ENCODE measurements around the gene SLC5A6.

The SLC5A6 gene

GRCh38 chr2:27171351-27171848 is 40.7 kb downstream of the SLC5A6 start:
- Histone ChIP-seq H3K36me3 (ENCODE audit: control insufficient read depth, insufficient read depth, low read length) (no peaks in the 10 kb centered on the region), H3K4me1 (ENCODE audit: control insufficient read depth, insufficient read depth, low read length) (no peaks in the 10 kb centered on the region), H3K9ac (ENCODE audit: low read depth, low read length) (no peak overlapping the region), H3K27ac (ENCODE audit: low read depth, low read length) (no peak overlapping the region), H3K9me3 (ENCODE audit: control insufficient read depth, insufficient read depth, low read length) (no peaks in the 10 kb centered on the region), H3K4me3 (ENCODE audit: low read depth, low read length) (no peak overlapping the region), H3K27me3 (ENCODE audit: control insufficient read depth, insufficient read depth, low read length) (no peaks in the 10 kb centered on the region; the same call in 1 of the 2 replicates)

- H3K4me3 ChIP-seq (ENCODE audit: low read depth, low read length) = no peak overlapping the region
- no peaks in the 10 kb centered on the region for H3K9me3 ChIP-seq (ENCODE audit: control insufficient read depth, insufficient read depth, low read length)
- H3K36me3 ChIP-seq (ENCODE audit: control insufficient read depth, insufficient read depth, low read length) = no peaks in the 10 kb centered on the region
- no peaks in the 10 kb centered on the region for H3K4me1 ChIP-seq (ENCODE audit: control insufficient read depth, insufficient read depth, low read length)
- no peak overlapping the region for H3K27ac ChIP-seq (ENCODE audit: low read depth, low read length)
- H3K9ac ChIP-seq (ENCODE audit: low read depth, low read length) = no peak overlapping the region
- H3K27me3 ChIP-seq (ENCODE audit: control insufficient read depth, insufficient read depth, low read length) = no peaks in the 10 kb centered on the region; the same call in 1 of the 2 replicates
These were observed 41.3 kb downstream of the SLC5A6 start for GRCh38 chr2:27170581-27171337.

GRCh38 chr2:27164960-27165763 is 46.9 kb downstream of the SLC5A6 start:
- H3K4me3 ChIP-seq (ENCODE audit: low read depth, low read length) = no peak overlapping the region
- no peaks in the 10 kb centered on the region for H3K27me3 ChIP-seq (ENCODE audit: control insufficient read depth, insufficient read depth, low read length)
- H3K36me3 ChIP-seq (ENCODE audit: control insufficient read depth, insufficient read depth, low read length) = no peaks in the 10 kb centered on the region
- no peaks in the 10 kb centered on the region for H3K4me1 ChIP-seq (ENCODE audit: control insufficient read depth, insufficient read depth, low read length)
- H3K27ac ChIP-seq (ENCODE audit: low read depth, low read length) = no peak overlapping the region
- no peak overlapping the region for H3K9ac ChIP-seq (ENCODE audit: low read depth, low read length)
- peaks cover 4% of the 10 kb centered on the region; the same call in 1 of the 2 replicates for H3K9me3 ChIP-seq (ENCODE audit: control insufficient read depth, insufficient read depth, low read length)

- Histone ChIP-seq H3K27ac (ENCODE audit: low read depth, low read length) (no peak overlapping the region), H3K4me3 (ENCODE audit: low read depth, low read length) (no peak overlapping the region), H3K4me1 (ENCODE audit: control insufficient read depth, insufficient read depth, low read length) (no peaks in the 10 kb centered on the region), H3K36me3 (ENCODE audit: control insufficient read depth, insufficient read depth, low read length) (no peaks in the 10 kb centered on the region), H3K9ac (ENCODE audit: low read depth, low read length) (no peak overlapping the region), H3K9me3 (ENCODE audit: control insufficient read depth, insufficient read depth, low read length) (peaks cover 4% of the 10 kb centered on the region; the same call in 1 of the 2 replicates), H3K27me3 (ENCODE audit: control insufficient read depth, insufficient read depth, low read length) (no peaks in the 10 kb centered on the region)
These were observed 49.6 kb downstream of the SLC5A6 start for GRCh38 chr2:27162151-27163121.

GRCh38 chr2:27160191-27160590 is 51.9 kb downstream of the SLC5A6 start:
- no peaks in the 10 kb centered on the region for H3K36me3 ChIP-seq (ENCODE audit: control insufficient read depth, insufficient read depth, low read length)
- H3K4me3 ChIP-seq (ENCODE audit: low read depth, low read length) = no peak overlapping the region
- H3K9me3 ChIP-seq (ENCODE audit: control insufficient read depth, insufficient read depth, low read length) = peaks cover 4% of the 10 kb centered on the region; the same call in 1 of the 2 replicates
- H3K4me1 ChIP-seq (ENCODE audit: control insufficient read depth, insufficient read depth, low read length) = no peaks in the 10 kb centered on the region
- no peak overlapping the region for H3K9ac ChIP-seq (ENCODE audit: low read depth, low read length)
- no peaks in the 10 kb centered on the region for H3K27me3 ChIP-seq (ENCODE audit: control insufficient read depth, insufficient read depth, low read length)
- no peak overlapping the region for H3K27ac ChIP-seq (ENCODE audit: low read depth, low read length)

DNA sequence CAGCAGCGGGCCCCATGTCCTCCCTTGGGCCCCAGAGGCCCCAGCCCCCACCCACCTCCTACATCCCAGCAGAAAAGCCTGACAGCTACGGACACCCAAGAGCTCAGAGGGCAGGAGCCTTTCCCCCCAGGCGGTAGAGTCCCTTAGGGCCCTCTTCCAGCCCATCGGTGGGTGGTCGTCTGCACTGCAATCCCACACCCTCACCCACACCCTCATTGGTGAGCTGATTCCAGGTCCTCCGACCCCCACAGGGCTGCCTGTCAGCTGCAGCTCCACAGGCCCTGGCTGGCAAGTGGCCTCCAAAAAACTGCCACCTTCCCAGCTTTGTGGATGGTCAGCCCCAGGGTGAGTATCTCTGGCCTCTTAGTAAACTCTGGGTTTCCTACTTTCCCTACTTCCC is 52.8 kb downstream of the SLC5A6 start:
- H3K36me3 ChIP-seq (ENCODE audit: control insufficient read depth, insufficient read depth, low read length) = no peaks in the 10 kb centered on the region
- no peak overlapping the region for H3K9ac ChIP-seq (ENCODE audit: low read depth, low read length)
- no peaks in the 10 kb centered on the region for H3K27me3 ChIP-seq (ENCODE audit: control insufficient read depth, insufficient read depth, low read length)
- no peaks in the 10 kb centered on the region for H3K9me3 ChIP-seq (ENCODE audit: control insufficient read depth, insufficient read depth, low read length)
- H3K4me1 ChIP-seq (ENCODE audit: control insufficient read depth, insufficient read depth, low read length) = no peaks in the 10 kb centered on the region
- no peak overlapping the region for H3K27ac ChIP-seq (ENCODE audit: low read depth, low read length)
- no peak overlapping the region for H3K4me3 ChIP-seq (ENCODE audit: low read depth, low read length)

- Histone ChIP-seq H3K9me3 (ENCODE audit: control insufficient read depth, insufficient read depth, low read length) (no peaks in the 10 kb centered on the region), H3K36me3 (ENCODE audit: control insufficient read depth, insufficient read depth, low read length) (no peaks in the 10 kb centered on the region), H3K4me1 (ENCODE audit: control insufficient read depth, insufficient read depth, low read length) (no peaks in the 10 kb centered on the region), H3K27ac (ENCODE audit: low read depth, low read length) (no peak overlapping the region), H3K9ac (ENCODE audit: low read depth, low read length) (no peak overlapping the region), H3K27me3 (ENCODE audit: control insufficient read depth, insufficient read depth, low read length) (no peaks in the 10 kb centered on the region), H3K4me3 (ENCODE audit: low read depth, low read length) (no peak overlapping the region)
These were observed 53.6 kb downstream of the SLC5A6 start for GRCh38 chr2:27158468-27158867.

GRCh38 chr2:27155069-27155520 is 57.0 kb downstream of the SLC5A6 start:
- H3K4me3 ChIP-seq (ENCODE audit: low read depth, low read length) = no peak overlapping the region
- no peaks in the 10 kb centered on the region for H3K9me3 ChIP-seq (ENCODE audit: control insufficient read depth, insufficient read depth, low read length)
- no peaks in the 10 kb centered on the region for H3K36me3 ChIP-seq (ENCODE audit: control insufficient read depth, insufficient read depth, low read length)
- H3K4me1 ChIP-seq (ENCODE audit: control insufficient read depth, insufficient read depth, low read length) = no peaks in the 10 kb centered on the region
- no peaks in the 10 kb centered on the region for H3K27me3 ChIP-seq (ENCODE audit: control insufficient read depth, insufficient read depth, low read length)
- H3K9ac ChIP-seq (ENCODE audit: low read depth, low read length) = no peak overlapping the region
- no peak overlapping the region for H3K27ac ChIP-seq (ENCODE audit: low read depth, low read length)

GRCh38 chr2:27154488-27154887 is 57.6 kb downstream of the SLC5A6 start:
- Histone ChIP-seq H3K4me1 (ENCODE audit: control insufficient read depth, insufficient read depth, low read length) (no peaks in the 10 kb centered on the region), H3K4me3 (ENCODE audit: low read depth, low read length) (no peak overlapping the region), H3K27me3 (ENCODE audit: control insufficient read depth, insufficient read depth, low read length) (no peaks in the 10 kb centered on the region), H3K9me3 (ENCODE audit: control insufficient read depth, insufficient read depth, low read length) (no peaks in the 10 kb centered on the region), H3K27ac (ENCODE audit: low read depth, low read length) (no peak overlapping the region), H3K9ac (ENCODE audit: low read depth, low read length) (no peak overlapping the region), H3K36me3 (ENCODE audit: control insufficient read depth, insufficient read depth, low read length) (no peaks in the 10 kb centered on the region)

- Histone ChIP-seq H3K27me3 (ENCODE audit: control insufficient read depth, insufficient read depth, low read length) (no peaks in the 10 kb centered on the region), H3K4me1 (ENCODE audit: control insufficient read depth, insufficient read depth, low read length) (no peaks in the 10 kb centered on the region), H3K9ac (ENCODE audit: low read depth, low read length) (no peak overlapping the region), H3K9me3 (ENCODE audit: control insufficient read depth, insufficient read depth, low read length) (no peaks in the 10 kb centered on the region), H3K36me3 (ENCODE audit: control insufficient read depth, insufficient read depth, low read length) (no peaks in the 10 kb centered on the region), H3K4me3 (ENCODE audit: low read depth, low read length) (no peak overlapping the region), H3K27ac (ENCODE audit: low read depth, low read length) (no peak overlapping the region)
These were observed 59.1 kb downstream of the SLC5A6 start for GRCh38 chr2:27152796-27153464.

Measured in HUES48 (cell line).